ENCODE measurements around the gene RAB11A.

RAB11A gene

GRCh38 chr15:65888981-65889380 lies 19.7 kb downstream of the RAB11A start:
- DNase-seq, result no peak

DNA sequence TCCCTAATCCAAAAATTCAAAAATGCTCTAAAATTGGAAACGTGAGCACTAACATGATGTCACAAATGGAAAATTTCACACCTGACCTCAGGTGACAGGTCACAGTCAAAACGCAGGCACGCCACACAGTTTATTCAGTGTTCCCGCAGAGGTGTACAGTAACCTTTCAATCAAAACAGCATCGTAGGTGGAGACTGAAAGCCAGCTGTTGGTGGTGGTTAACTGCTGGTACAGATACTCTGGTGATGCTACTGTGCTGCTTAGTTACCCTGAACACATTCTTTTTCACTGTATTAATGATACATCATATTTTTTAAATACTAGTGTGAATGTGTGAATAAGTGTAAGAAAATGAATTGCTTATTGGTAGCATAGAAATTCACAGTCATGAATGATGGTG lies 23.8 kb downstream of the RAB11A start:
- DNase-seq, result no peak

- DNase-seq, result no peak
Observed at GRCh38 chr15:65896236-65896635, 26.9 kb downstream of the RAB11A start.

GRCh38 chr15:65900488-65900887 lies 31.2 kb downstream of the RAB11A start:
- DNase-seq, result no peak

GRCh38 chr15:65901336-65901735 lies 32.0 kb downstream of the RAB11A start:
- no peak for DNase-seq

GRCh38 chr15:65901836-65902235 lies 32.5 kb downstream of the RAB11A start:
- DNase-seq, result no peak

GRCh38 chr15:65902373-65902772 lies 33.1 kb downstream of the RAB11A start:
- no peak for DNase-seq

DNA sequence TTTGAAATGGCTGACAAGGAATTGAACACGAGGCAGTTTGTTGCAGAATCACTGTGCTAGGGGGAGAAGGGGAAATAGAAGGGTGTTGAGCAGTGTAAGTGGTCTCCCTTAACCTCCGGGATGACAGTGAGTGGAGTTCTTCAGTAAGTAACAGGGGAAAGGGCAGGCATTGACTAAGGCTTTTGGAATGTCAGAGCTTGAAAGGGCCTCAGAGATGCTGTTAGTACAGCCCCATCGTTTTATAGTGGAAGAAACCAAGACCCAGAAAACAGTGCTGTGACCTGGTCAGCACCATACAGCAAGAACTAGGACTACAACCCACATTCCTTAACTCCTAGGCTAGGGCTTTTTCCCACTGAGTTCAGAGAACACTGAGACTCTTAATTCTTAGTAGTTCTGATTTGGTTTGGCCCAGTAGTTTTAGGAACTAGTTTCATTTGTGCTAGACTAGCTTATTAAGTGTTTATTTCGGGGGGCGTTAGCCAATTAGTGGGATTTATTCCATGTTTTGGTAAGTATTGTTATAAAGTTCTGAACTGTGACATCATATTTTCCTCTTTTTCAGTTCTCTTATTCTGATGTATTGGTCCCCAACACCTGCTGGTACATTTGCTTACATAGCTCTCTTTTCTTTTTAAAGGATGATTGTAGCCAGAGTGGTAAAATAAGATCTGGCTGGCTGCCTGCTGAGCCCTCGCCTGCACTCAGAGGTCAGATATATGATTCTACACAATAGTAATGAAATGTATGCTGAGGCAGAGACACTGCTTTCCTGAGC lies 34.2 kb downstream of the RAB11A start:
- DNase-seq, result no peak

DNA sequence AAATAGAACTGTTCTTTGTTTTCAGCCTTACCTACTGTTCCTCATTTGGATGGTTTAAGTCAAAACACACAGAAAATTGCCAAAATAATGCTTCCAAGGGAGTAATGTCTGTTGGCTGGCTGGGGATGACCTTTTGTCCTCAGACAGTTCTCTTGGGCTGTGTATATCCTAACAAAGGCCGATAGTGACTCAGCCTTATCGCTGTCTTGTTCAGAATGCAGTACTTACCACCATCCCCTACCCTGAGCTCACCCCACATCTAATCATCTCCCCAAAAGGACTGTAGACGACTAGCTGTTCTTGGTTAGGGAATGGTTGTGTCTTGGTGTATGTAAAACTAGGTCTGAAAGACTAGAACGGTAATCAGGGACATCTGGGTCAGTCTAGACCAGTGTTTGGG lies 35.0 kb downstream of the RAB11A start:
- no peak for DNase-seq

DNA sequence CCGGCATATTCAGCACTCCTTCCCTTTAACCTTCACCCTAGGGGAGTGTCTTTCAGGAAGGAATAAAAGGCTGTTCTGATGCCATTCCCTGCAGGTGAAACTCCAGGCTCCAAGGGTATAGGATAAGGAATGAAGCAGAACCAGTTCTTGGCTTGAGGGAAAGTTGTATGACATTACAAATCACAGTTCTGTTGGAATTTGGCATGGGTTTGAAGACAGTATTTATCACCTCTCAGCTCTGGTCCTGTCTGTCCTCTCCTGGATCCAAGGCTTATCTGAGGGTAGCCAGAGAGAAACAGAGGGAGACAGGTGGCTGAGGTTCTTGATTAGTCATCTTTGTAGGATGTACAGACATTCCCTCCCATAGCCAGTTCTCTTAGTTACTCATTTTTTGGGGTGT lies 37.1 kb downstream of the RAB11A start:
- no peak for DNase-seq

DNA sequence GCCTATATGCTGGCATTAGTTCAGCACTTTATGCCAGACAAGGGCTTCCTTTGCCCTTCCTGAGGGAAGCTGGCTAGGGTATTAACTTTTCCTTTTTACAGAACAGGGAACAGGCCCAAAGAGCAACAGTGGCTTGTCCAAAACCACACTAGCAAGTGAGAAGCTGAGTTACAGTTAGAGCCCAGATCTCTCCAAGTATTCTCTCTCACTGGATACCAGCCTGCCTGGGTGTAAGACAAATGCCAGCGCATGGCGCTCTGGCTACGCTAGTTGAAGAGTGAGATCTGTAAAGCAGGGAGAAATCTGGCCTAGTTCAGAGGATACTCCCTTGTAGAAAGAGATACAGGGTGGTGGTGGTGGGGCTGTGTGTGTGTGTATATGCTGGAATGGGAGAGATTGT lies 38.4 kb downstream of the RAB11A start:
- no peak for DNase-seq

- no peak for DNase-seq
Observed at GRCh38 chr15:65908876-65909275, 39.6 kb downstream of the RAB11A start.

DNA sequence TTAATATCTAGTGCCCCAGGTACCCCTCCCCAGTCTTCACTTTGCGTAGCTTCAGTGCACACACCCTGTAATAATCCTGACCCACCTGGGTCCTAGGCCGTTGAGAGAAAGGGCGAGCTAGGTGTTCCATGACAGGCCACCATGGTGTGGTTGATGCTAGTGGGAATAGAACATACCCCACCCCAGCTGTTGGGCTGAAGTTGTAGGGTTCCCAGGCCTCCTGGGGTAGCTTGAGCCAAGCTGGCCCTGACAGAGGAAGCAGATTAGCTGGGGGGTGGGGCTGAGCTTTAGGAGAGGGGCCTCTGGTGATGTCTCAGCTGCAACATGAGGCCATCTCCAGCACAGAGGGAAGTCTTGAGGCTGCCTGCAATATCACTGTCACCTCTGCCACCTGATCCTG lies 40.5 kb downstream of the RAB11A start:
- no peak for DNase-seq

DNA sequence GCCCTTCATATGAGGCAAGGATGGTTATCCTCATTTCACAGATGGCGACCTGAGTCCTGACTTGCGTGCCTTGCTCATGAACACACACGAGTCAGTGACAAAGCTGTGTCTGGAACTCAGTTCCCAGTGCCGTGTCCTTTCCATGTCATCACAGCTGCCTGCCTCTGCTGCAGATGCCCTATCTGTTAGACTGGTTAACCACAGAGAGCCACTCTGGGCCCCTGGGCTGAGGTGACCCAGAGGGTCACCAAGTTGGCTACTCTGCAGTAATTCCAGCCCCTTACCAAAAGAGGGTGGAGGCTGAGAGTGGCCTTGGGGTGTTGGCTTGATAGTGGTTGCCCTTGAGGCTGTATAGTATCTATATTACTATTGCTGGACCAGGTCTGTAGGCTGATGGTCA lies 41.0 kb downstream of the RAB11A start:
- no peak for DNase-seq

DNA sequence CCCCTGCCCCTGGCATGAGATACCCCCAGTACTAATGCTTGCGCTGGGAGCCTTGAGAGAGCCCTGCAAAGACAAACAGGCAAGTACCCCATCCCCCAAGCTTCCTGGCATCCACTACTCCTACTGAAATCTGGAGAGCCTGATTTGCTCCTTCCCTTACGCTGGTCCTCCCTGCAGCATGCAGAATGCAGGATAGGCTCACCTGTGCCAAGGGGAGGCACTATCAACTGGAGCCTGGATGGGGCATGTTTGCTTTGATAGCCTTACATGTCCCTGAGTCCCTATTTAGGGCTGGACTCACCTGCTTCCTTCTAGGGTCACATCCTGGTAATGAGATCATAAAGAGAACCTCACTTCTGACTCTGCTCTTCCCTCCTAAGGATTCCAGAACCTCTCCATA lies 42.9 kb downstream of the RAB11A start:
- no peak for DNase-seq

- no peak for DNase-seq
Observed at GRCh38 chr15:65913631-65914199, 44.4 kb downstream of the RAB11A start.

DNA sequence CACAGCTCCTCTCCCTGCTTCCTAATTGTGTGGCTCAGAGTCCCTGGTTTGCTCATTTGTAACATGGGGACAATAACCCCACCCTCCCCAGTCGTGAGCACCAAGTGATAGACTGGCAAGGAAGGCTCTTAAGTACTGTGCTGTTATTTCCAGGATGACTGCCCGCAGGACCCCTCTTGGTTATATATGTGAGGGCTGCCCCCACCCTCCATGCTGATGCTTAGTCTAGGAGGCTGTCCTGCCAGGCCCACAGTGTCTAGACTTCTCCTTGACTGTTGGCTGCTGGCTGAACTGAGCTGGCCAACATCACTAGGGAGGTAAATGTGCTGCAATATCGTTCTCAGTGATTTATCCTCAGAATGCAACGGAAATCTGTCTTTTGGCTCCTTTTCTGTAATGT lies 45.1 kb downstream of the RAB11A start:
- no peak for DNase-seq

- DNase-seq, result no peak
Observed at GRCh38 chr15:65914981-65915925, 46.0 kb downstream of the RAB11A start.

- no peak for DNase-seq
Observed at GRCh38 chr15:65916041-65916663, 46.9 kb downstream of the RAB11A start.

GRCh38 chr15:65916664-65917406 lies 47.5 kb downstream of the RAB11A start:
- no peak for DNase-seq

- no peak for DNase-seq
Observed at GRCh38 chr15:65917407-65917756, 48.1 kb downstream of the RAB11A start.

- DNase-seq, result no peak
Observed at GRCh38 chr15:65917936-65918335, 48.6 kb downstream of the RAB11A start.
